Stomach smooth muscle (tissue), 2 donors: ENCODE measurements around the gene RBL2.
"Not testable (repeated sequence)": the region's sequence is repeated elsewhere in the genome, so short reads cannot be mapped to it uniquely, and the experiment has no call there.

Experiments
- H3K27ac ChIP-seq: one replicate; pipeline ENCODE4 v1.7.0; 2013; ENCODE audit warnings: mild to moderate bottlenecking, low read length, inconsistent platforms
- H3K27me3 ChIP-seq, 2 donors: one replicate each; pipeline ENCODE4 v1.7.0; 2013; ENCODE audit warnings: low read length in 2 of 2; ENCODE audit not compliant: insufficient read depth in 2 of 2, control insufficient read depth in 1 of 2
- H3K36me3 ChIP-seq, 2 donors: one replicate each; pipeline ENCODE4 v1.7.0; 2013; ENCODE audit warnings: low read length in 2 of 2; ENCODE audit not compliant: control insufficient read depth in 2 of 2, insufficient read depth in 2 of 2
- H3K4me1 ChIP-seq: one replicate; pipeline ENCODE4 v1.7.0; 2013; ENCODE audit warnings: low read length; ENCODE audit not compliant: control insufficient read depth, insufficient read depth
- H3K4me3 ChIP-seq, 2 donors: one replicate each; pipeline ENCODE4 v1.7.0; 2013; ENCODE audit warnings: low read length in 2 of 2
- H3K9ac ChIP-seq, 2 donors: one replicate each; pipeline ENCODE4 v1.7.0; 2013; ENCODE audit warnings: low read length in 2 of 2, mild to moderate bottlenecking in 1 of 2
- H3K9me3 ChIP-seq, 2 donors: one replicate each; pipeline ENCODE4 v1.7.0; 2013; ENCODE audit warnings: low read length in 2 of 2; ENCODE audit not compliant: control insufficient read depth in 2 of 2
- donor health status: healthy.
- donor health status: Pancreatic carcinoma.

The RBL2 gene

GRCh38 chr16:53434377-53435065 lies at the start of gene RBL2:
Gene RBL2 (plus strand): TSS chr16:53434471. CDS start chr16:53434557, 86 bp downstream.
- H3K27ac ChIP-seq, result peak within 1 kb of the TSS; percentile 88
- H3K4me1 ChIP-seq, result peaks cover 2% of the 10 kb centered on the region
- H3K27me3 ChIP-seq, result no peaks in the 10 kb centered on the region

GRCh38 chr16:53384610-53385009 lies 49.7 kb upstream of the RBL2 start:
- not testable (repeated sequence) for H3K36me3 ChIP-seq, H3K9ac ChIP-seq, H3K4me1 ChIP-seq, H3K27ac ChIP-seq, H3K4me3 ChIP-seq, H3K27me3 ChIP-seq, H3K9me3 ChIP-seq

More at GRCh38 chr16:53434377-53435065, at the start of gene RBL2:
- H3K9me3 ChIP-seq, result peaks cover 0 to 3% of the 10 kb centered on the region in 2 donors
- no peaks in the 10 kb centered on the region for H3K36me3 ChIP-seq
- H3K9ac ChIP-seq, result peak within 1 kb of the TSS; percentile 78 to 92
- H3K4me3 ChIP-seq, result peak within 1 kb of the TSS; percentile 98 to 99

- Histone ChIP-seq H3K36me3 (no peaks in the 10 kb centered on the region), H3K4me3 (no peak overlapping the region), H3K9me3 (no peaks in the 10 kb centered on the region)
Observed at GRCh38 chr16:53404959-53405358, 29.3 kb upstream of the RBL2 start.

GRCh38 chr16:53412549-53412948 lies 21.7 kb upstream of the RBL2 start:
- H3K36me3 ChIP-seq, result no peaks in the 10 kb centered on the region
- H3K9ac ChIP-seq, result no peak overlapping the region
- no peaks in the 10 kb centered on the region for H3K9me3 ChIP-seq
- no peaks in the 10 kb centered on the region for H3K4me1 ChIP-seq
- no peak overlapping the region for H3K4me3 ChIP-seq
- no peak overlapping the region for H3K27ac ChIP-seq
- no peaks in the 10 kb centered on the region for H3K27me3 ChIP-seq

More at GRCh38 chr16:53404959-53405358, 29.3 kb upstream of the RBL2 start:
- Histone ChIP-seq H3K27ac (no peak overlapping the region), H3K4me1 (no peaks in the 10 kb centered on the region), H3K27me3 (no peaks in the 10 kb centered on the region), H3K9ac (no peak overlapping the region)

GRCh38 chr16:53413864-53414263 lies 20.4 kb upstream of the RBL2 start:
- Histone ChIP-seq H3K9ac (no peak overlapping the region), H3K9me3 (no peaks in the 10 kb centered on the region), H3K4me3 (no peak overlapping the region), H3K36me3 (no peaks in the 10 kb centered on the region), H3K27ac (no peak overlapping the region), H3K27me3 (no peaks in the 10 kb centered on the region), H3K4me1 (no peaks in the 10 kb centered on the region)

- Histone ChIP-seq H3K4me1 (no peaks in the 10 kb centered on the region), H3K9ac (no peak overlapping the region), H3K9me3 (no peaks in the 10 kb centered on the region), H3K36me3 (no peaks in the 10 kb centered on the region), H3K27me3 (no peaks in the 10 kb centered on the region), H3K4me3 (no peak overlapping the region), H3K27ac (no peak overlapping the region)
Observed at GRCh38 chr16:53414381-53414780, 19.9 kb upstream of the RBL2 start.

GRCh38 chr16:53415504-53415903 lies 18.8 kb upstream of the RBL2 start:
- Histone ChIP-seq H3K9ac (no peak overlapping the region), H3K27ac (no peak overlapping the region), H3K27me3 (no peaks in the 10 kb centered on the region)

GRCh38 chr16:53417011-53417410 lies 17.3 kb upstream of the RBL2 start:
- Histone ChIP-seq H3K9ac (no peak overlapping the region), H3K9me3 (no peaks in the 10 kb centered on the region), H3K27ac (no peak overlapping the region)

More at GRCh38 chr16:53415504-53415903, 18.8 kb upstream of the RBL2 start:
- H3K9me3 ChIP-seq, result no peaks in the 10 kb centered on the region
- no peaks in the 10 kb centered on the region for H3K36me3 ChIP-seq
- no peak overlapping the region for H3K4me3 ChIP-seq
- H3K4me1 ChIP-seq, result no peaks in the 10 kb centered on the region

GRCh38 chr16:53417976-53418375 lies 16.3 kb upstream of the RBL2 start:
- Histone ChIP-seq H3K27me3 (no peaks in the 10 kb centered on the region), H3K9me3 (no peaks in the 10 kb centered on the region), H3K9ac (no peak overlapping the region), H3K27ac (no peak overlapping the region), H3K4me3 (no peak overlapping the region), H3K36me3 (no peaks in the 10 kb centered on the region), H3K4me1 (no peaks in the 10 kb centered on the region)

More at GRCh38 chr16:53417011-53417410, 17.3 kb upstream of the RBL2 start:
- H3K4me3 ChIP-seq, result no peak overlapping the region
- H3K27me3 ChIP-seq, result no peaks in the 10 kb centered on the region
- no peaks in the 10 kb centered on the region for H3K36me3 ChIP-seq
- H3K4me1 ChIP-seq, result no peaks in the 10 kb centered on the region

GRCh38 chr16:53419383-53419709 lies 14.9 kb upstream of the RBL2 start:
- H3K4me1 ChIP-seq, H3K9ac ChIP-seq, H3K4me3 ChIP-seq, H3K27me3 ChIP-seq, H3K27ac ChIP-seq, H3K36me3 ChIP-seq, H3K9me3 ChIP-seq: not testable (repeated sequence)

GRCh38 chr16:53421248-53421647 lies 13.0 kb upstream of the RBL2 start:
- H3K27me3 ChIP-seq, result no peaks in the 10 kb centered on the region
- no peak overlapping the region for H3K4me3 ChIP-seq
- H3K36me3 ChIP-seq, result no peaks in the 10 kb centered on the region
- no peaks in the 10 kb centered on the region for H3K9me3 ChIP-seq
- H3K4me1 ChIP-seq, result no peaks in the 10 kb centered on the region
- H3K9ac ChIP-seq, result no peak overlapping the region
- no peak overlapping the region for H3K27ac ChIP-seq
